Right lobe of liver (tissue), 6 donors: ENCODE results near the gene IFIH1. TPM values are rescaled to one million over a fixed set of nuclear protein-coding genes. Genes with fewer than 3 reads are reported as not detected.

Source experiments
- ATAC-seq, 4 donors: fragments of 200-7000 bp; cut with Tn5 transposase; one replicate each; pipeline ENCODE4 v1.9.1; 2020; ENCODE audit warnings: mild to moderate bottlenecking in 4 of 4, moderate library complexity in 4 of 4
- DNase-seq, 3 donors: peaks; one replicate each; pipeline ENCODE4 v3.0.0-alpha.2; 2020
- H3K27ac ChIP-seq, 3 donors: fragments of 200-600 bp; one replicate each; pipeline ENCODE4 v1.8.0; 2022
- H3K27me3 ChIP-seq, 2 donors: fragments of 200-600 bp; one replicate each; pipeline ENCODE4 v1.8.0; 2022
- H3K36me3 ChIP-seq, 4 donors: fragments of 200-600 bp; sonication (generic) in 1 of 4; one replicate each; pipeline versions ENCODE4 v1.5.1 to v1.8.0; 2017 to 2022; ENCODE audit warnings: control low read depth in 1 of 4
- H3K4me1 ChIP-seq, 4 donors: fragments of 200-600 bp; sonication (generic) in 1 of 4; one replicate each; pipeline versions ENCODE4 v1.5.1 to v1.8.0; 2017 to 2022; ENCODE audit warnings: control low read depth in 1 of 4
- H3K4me3 ChIP-seq, 3 donors: fragments of 200-600 bp; one replicate each; pipeline ENCODE4 v1.8.0; 2022
- H3K9me3 ChIP-seq, 4 donors: fragments of 200-600 bp; sonication (generic) in 1 of 4; one replicate each; pipeline versions ENCODE4 v1.5.1 to v1.8.0; 2017 to 2022; ENCODE audit warnings: control low read depth in 1 of 4
- POLR2A ChIP-seq: fragments of 450-650 bp; IDR thresholded peaks from one replicate; pipeline ENCODE4 v1.6.1; 2017; ENCODE audit warnings: antibody characterized with exemption, mild to moderate bottlenecking
- WGBS: methylation state at CpG from one replicate; pipeline ENCODE4 v1.1.6; 2018; ENCODE audit warnings: low coverage, low lambda C conversion rate; ENCODE audit not compliant: insufficient coverage; ENCODE audit errors: missing lambda C conversion rate; 5-methylcytosine and 5-hydroxymethylcytosine counted together
- intact Hi-C, 2 donors: fragments of 100-400 bp; cut with DNase I; formaldehyde crosslinking; loops; one replicate each; pipeline versions ENCODE4 v1.11.2 to v1.14.1; 2022
- total RNA-seq, 6 experiments: library from RNA; depleted of rRNA in 2 of 6; stranded (reverse); fragments of >200 nt in 2 of 6; fragmentation: NEBNext Ultra II Directional in 3 of 6; extraction: Animal tissue kit (Norgen Biotek cat#: 25700) in 3 of 6; gene quantifications; one replicate each; pipeline versions ENCODE4 v1.1.0 to v1.2.4, GENCODE V29; 2016 to 2023
- TF ChIP-seq, protein P1 (sequence below), 4 donors: fragments of 200-600 bp in 3 of 4; fragments of 450-650 bp in 1 of 4; IDR thresholded peaks; one replicate each; pipeline versions ENCODE4 v1.5.1 to v1.8.0; 2016 to 2022; ENCODE audit warnings: antibody characterized with exemption in 4 of 4, mild to moderate bottlenecking in 2 of 4
- donor health status: DM: no; HTN: yes; CAD: no.
- donor health status: DM: no; HTN: no; CAD: no.
- donor health status: DM: no; HTN: no; CAD: no.
- donor health status: DM: no; HTN: yes; CAD: no.
- donor health status: DM: no; HTN: yes; CAD: no.

Gene IFIH1
- total RNA-seq, 6 experiments from 2014 or later: 8.8 to 15.6 (median 11.9) TPM

GRCh38 chr2:162327134-162327769, 8.8 kb upstream of the IFIH1 start:
- TF ChIP-seq, protein P1, sequence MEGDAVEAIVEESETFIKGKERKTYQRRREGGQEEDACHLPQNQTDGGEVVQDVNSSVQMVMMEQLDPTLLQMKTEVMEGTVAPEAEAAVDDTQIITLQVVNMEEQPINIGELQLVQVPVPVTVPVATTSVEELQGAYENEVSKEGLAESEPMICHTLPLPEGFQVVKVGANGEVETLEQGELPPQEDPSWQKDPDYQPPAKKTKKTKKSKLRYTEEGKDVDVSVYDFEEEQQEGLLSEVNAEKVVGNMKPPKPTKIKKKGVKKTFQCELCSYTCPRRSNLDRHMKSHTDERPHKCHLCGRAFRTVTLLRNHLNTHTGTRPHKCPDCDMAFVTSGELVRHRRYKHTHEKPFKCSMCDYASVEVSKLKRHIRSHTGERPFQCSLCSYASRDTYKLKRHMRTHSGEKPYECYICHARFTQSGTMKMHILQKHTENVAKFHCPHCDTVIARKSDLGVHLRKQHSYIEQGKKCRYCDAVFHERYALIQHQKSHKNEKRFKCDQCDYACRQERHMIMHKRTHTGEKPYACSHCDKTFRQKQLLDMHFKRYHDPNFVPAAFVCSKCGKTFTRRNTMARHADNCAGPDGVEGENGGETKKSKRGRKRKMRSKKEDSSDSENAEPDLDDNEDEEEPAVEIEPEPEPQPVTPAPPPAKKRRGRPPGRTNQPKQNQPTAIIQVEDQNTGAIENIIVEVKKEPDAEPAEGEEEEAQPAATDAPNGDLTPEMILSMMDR (IDR thresholded peaks at IDR 0.05): peak; percentile 30 to 49 (median 43)
- no peak for TF ChIP-seq POLR2A
- no peaks in the 10 kb centered on the region for H3K27me3 ChIP-seq
- no peaks in the 10 kb centered on the region for H3K36me3 ChIP-seq
- peak in 2 of 4 donors; percentile 28 to 43 for ATAC-seq
- H3K27ac ChIP-seq: no peak overlapping the region
- no peak overlapping the region for H3K4me3 ChIP-seq
- H3K4me1 ChIP-seq: no peaks in the 10 kb centered on the region
- no peaks in the 10 kb centered on the region for H3K9me3 ChIP-seq
- DNase-seq: no peak
- WGBS: 57% methylated on average over 4 of the region's 5 CpGs
- intact Hi-C loops: no loop called here

- DNase-seq (no peak), ATAC-seq (no peak)
- Histone ChIP-seq H3K27me3 (no peaks in the 10 kb centered on the region), H3K9me3 (no peaks in the 10 kb centered on the region), H3K36me3 (no peaks in the 10 kb centered on the region), H3K27ac (no peak overlapping the region), H3K4me1 (no peaks in the 10 kb centered on the region), H3K4me3 (no peak overlapping the region)
- no peak for TF ChIP-seq POLR2A
- TF ChIP-seq, protein P1 (IDR thresholded peaks at IDR 0.05): no peak
- intact Hi-C loops: no loop called here
- 100% methylated on average over 1 of the region's 1 CpG for WGBS
These were observed 6.5 kb upstream of the IFIH1 start for GRCh38 chr2:162324953-162325352.

GRCh38 chr2:162320864-162321517, 2.5 kb upstream of the IFIH1 start:
- WGBS: 31% methylated on average over 1 of the region's 1 CpG
- TF ChIP-seq, protein P1 (IDR thresholded peaks at IDR 0.05): no peak
- TF ChIP-seq POLR2A: no peak
- Histone ChIP-seq H3K36me3 (no peaks in the 10 kb centered on the region), H3K9me3 (no peaks in the 10 kb centered on the region), H3K4me3 (no peak overlapping the region), H3K4me1 (peaks cover 0 to 19% (median 0%) of the 10 kb centered on the region in 4 donors), H3K27me3 (no peaks in the 10 kb centered on the region), H3K27ac (no peak overlapping the region)
- intact Hi-C loops: no loop called here
- no peak for ATAC-seq
- DNase-seq: no peak

- no peaks in the 10 kb centered on the region for H3K9me3 ChIP-seq
- ATAC-seq (peak; percentile 29 to 51 (median 42)), DNase-seq (peak; percentile 37 to 61 (median 57))
- 0% methylated on average over 16 of the region's 16 CpGs for WGBS
- intact Hi-C loops: no loop called here
- H3K4me3 ChIP-seq: peak overlapping the region; percentile 63 to 88 (median 69)
- no peaks in the 10 kb centered on the region for H3K36me3 ChIP-seq
- no peaks in the 10 kb centered on the region for H3K27me3 ChIP-seq
- TF ChIP-seq, protein P1 (IDR thresholded peaks at IDR 0.05): no peak
- no peak for TF ChIP-seq POLR2A
- H3K4me1 ChIP-seq: peaks cover 0 to 19% (median 0%) of the 10 kb centered on the region in 4 donors
- peak overlapping the region; percentile 95 to 99 (median 98) for H3K27ac ChIP-seq
These were observed 590 bp downstream of the IFIH1 start for GRCh38 chr2:162317861-162318327.
